Naive B cell (primary cell): ENCODE data around the gene HS3ST1. TPM values are rescaled to one million over a fixed set of nuclear protein-coding genes. Genes with fewer than 3 reads are reported as not detected.

ENCODE experiments used
- ATAC-seq, 2 donors: fragments of 150-1000 bp; cut with Tn5 transposase; 2 replicates each; pipeline ENCODE4 v1.10.0; 2021; ENCODE audit warnings: low read depth in 2 of 2, mild to moderate bottlenecking in 2 of 2, moderate library complexity in 2 of 2
- DNase-seq: peaks from one replicate; pipeline ENCODE4 v3.0.0; 2022
- H3K27ac Mint-ChIP-seq, 6 donors: one replicate each; pipeline ENCODE4 v1.8.0; 2020 to 2022; ENCODE audit warnings: mild to moderate bottlenecking in 6 of 6, mixed read lengths in 6 of 6, moderate library complexity in 5 of 6, inconsistent platforms in 2 of 6
- H3K27me3 Mint-ChIP-seq, 3 donors: one replicate each; pipeline ENCODE4 v1.8.0; 2021 to 2022; ENCODE audit warnings: mixed read lengths in 3 of 3, mild to moderate bottlenecking in 1 of 3
- H3K36me3 Mint-ChIP-seq, 2 donors: one replicate each; pipeline ENCODE4 v1.8.0; 2020 to 2022; ENCODE audit warnings: mixed read lengths in 2 of 2, inconsistent platforms in 1 of 2, mild to moderate bottlenecking in 1 of 2
- H3K4me1 Mint-ChIP-seq, 3 donors: one replicate each; pipeline ENCODE4 v1.8.0; 2020 to 2022; ENCODE audit warnings: mixed read lengths in 3 of 3, inconsistent platforms in 1 of 3, mild to moderate bottlenecking in 1 of 3, moderate library complexity in 1 of 3
- H3K4me3 Mint-ChIP-seq, 8 donors: one replicate each; pipeline ENCODE4 v1.8.0; 2020 to 2022; ENCODE audit warnings: mild to moderate bottlenecking in 8 of 8, mixed read lengths in 8 of 8, moderate library complexity in 8 of 8, inconsistent platforms in 2 of 8
- H3K9me3 Mint-ChIP-seq, 7 donors: one replicate each; pipeline ENCODE4 v1.8.0; 2020 to 2022; ENCODE audit warnings: mixed read lengths in 7 of 7, mild to moderate bottlenecking in 5 of 7, inconsistent platforms in 2 of 7, moderate library complexity in 1 of 7
- polyA plus RNA-seq, 6 donors: library from polyadenylated mRNA; unstranded; fragments of 300-500 nt; fragmentation: Illumina TruSeq; gene quantifications; one replicate each; pipeline ENCODE4 v1.2.3, GENCODE V29; 2021; ENCODE audit warnings: low read depth in 6 of 6

The HS3ST1 gene
- polyA plus RNA-seq, result 10 to 100 TPM in 5 of 6 donors, 1 to 10 TPM in 1; 5.8 to 23.9 (median 16.0) TPM

DNA sequence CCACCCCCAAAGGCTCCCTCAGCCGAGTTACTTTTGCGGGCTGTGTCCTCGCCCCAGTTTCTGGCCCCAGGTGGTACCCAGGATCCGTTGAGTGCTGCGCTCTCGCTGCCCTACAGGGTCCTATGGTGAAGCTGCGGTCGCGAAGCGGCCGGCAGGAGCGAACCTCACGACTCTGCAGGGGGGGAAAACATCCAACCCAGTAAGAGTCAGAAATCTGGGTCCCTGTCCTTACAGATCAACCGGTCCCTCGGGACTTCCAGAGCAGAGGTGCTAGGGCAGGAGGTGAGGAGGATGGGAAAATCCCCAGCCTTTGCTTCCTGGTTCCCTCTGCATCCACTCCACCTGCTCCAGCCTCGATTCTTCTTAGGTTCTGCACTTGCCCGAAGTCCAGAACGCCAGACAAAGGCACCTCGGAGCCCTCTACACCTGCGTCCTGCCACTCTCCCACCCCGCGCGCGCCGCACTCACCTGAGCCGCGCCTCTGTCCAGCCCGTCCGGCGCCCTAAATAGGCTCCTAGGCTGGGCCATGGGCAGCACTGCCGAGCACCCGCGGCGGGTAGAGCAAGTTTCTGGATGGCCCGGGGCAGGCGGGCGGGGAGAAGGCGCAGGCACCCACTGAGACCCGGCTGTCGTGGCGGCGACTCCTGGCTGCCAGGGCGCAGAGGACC lies at the start of gene HS3ST1:
Gene HS3ST1 (minus strand): TSS at position 664 of the 668 bp plus-strand sequence. CDS start 28,889 bp downstream, outside the sequence.
- Mint-ChIP-seq H3K4me1 (peaks cover 51 to 80% (median 75%) of the 10 kb centered on the region in 3 donors), H3K27ac (peak within 1 kb of the TSS; percentile 72 to 96 (median 88)), H3K27me3 (no peaks in the 10 kb centered on the region), H3K9me3 (no peaks in the 10 kb centered on the region), H3K4me3 (peak within 1 kb of the TSS; percentile 96 to 99 (median 98)), H3K36me3 (peaks cover 0 to 3% of the 10 kb centered on the region in 2 donors)
- peak; percentile 42 to 43 for ATAC-seq
- DNase-seq, result no peak

DNA sequence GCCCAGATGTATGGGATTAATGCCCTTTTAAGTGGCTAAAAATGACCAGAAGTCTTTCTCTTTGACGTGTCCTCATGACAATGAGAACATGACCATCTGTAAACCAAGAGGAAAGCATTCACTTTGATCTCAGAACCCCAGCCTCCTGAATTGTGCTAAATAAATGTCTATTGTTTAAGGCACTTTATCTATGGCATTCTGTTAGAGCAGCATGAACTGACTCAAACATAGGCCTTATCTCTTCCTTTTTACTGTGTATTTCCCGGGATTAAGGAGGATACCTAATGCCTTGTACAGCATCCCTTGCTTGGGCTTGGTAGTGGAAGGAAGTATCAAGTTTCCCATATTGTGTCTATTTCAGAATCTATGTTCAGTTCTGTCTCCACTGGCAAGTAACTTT lies 47.2 kb upstream of the HS3ST1 start:
- H3K27me3 Mint-ChIP-seq, result no peaks in the 10 kb centered on the region
- ATAC-seq (no peak), DNase-seq (no peak)
- H3K36me3 Mint-ChIP-seq, result no peaks in the 10 kb centered on the region
- H3K4me3 Mint-ChIP-seq, result no peak overlapping the region
- H3K27ac Mint-ChIP-seq, result no peak overlapping the region
- H3K4me1 Mint-ChIP-seq, result peaks cover 22 to 23% (median 23%) of the 10 kb centered on the region in 3 donors
- H3K9me3 Mint-ChIP-seq, result peaks cover 0 to 8% (median 4%) of the 10 kb centered on the region in 7 donors

DNA sequence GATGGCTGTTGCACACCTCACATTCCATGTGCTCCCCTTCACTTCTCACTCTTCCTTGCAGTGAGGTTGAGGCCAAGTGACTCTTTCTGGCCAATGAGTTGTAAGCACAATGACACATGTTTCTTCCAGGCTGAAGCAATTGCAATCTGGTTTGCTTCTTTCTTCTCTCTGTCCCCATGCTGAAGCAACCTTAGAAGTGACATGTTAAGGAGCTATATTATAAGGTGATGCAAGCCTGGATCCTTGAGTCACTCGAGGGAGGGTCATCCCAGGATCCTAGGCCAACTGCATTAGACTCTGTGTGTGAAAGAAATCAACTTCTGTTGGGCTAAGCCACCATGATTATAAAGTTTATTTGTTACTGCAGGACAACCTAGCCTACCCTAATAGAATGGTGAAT lies 45.5 kb upstream of the HS3ST1 start:
- Mint-ChIP-seq H3K4me3 (peak overlapping the region in 1 of 8 donors; percentile 12), H3K27ac (peak overlapping the region in 1 of 6 donors; percentile 7), H3K4me1 (peaks cover 38 to 40% (median 39%) of the 10 kb centered on the region in 3 donors), H3K9me3 (peaks cover 0 to 7% (median 2%) of the 10 kb centered on the region in 7 donors), H3K27me3 (no peaks in the 10 kb centered on the region), H3K36me3 (no peaks in the 10 kb centered on the region)
- ATAC-seq (no peak), DNase-seq (no peak)

GRCh38 chr4:11472535-11472934 lies 43.8 kb upstream of the HS3ST1 start:
- H3K36me3 Mint-ChIP-seq, result no peaks in the 10 kb centered on the region
- H3K27ac Mint-ChIP-seq, result peak overlapping the region; percentile 63 to 92 (median 82)
- peak overlapping the region; percentile 0 to 79 (median 34) for H3K4me3 Mint-ChIP-seq
- no peak for DNase-seq
- H3K9me3 Mint-ChIP-seq, result peaks cover 0 to 4% (median 2%) of the 10 kb centered on the region in 7 donors
- no peak for ATAC-seq
- H3K4me1 Mint-ChIP-seq, result peaks cover 45 to 53% (median 49%) of the 10 kb centered on the region in 3 donors
- H3K27me3 Mint-ChIP-seq, result no peaks in the 10 kb centered on the region

DNA sequence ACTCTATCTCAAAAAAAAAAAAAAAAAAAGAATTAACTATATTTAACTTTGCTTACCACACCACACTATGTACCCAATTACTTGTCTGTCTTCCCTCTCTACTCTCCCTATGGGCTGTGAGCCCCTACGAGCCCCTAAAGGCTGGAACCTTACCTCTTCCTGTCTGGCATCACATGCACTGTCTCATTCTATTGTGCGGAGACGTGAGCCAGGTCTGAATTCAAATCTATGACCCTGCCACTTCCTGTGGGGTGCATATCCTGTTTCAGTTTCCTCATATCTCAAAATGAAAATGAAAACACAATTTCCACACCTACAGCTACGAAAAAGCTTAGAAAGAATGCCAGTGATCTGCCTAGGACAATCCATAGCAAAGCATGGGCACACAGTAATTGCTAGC lies 42.9 kb upstream of the HS3ST1 start:
- H3K27me3 Mint-ChIP-seq, result no peaks in the 10 kb centered on the region
- H3K4me1 Mint-ChIP-seq, result peaks cover 48 to 58% (median 53%) of the 10 kb centered on the region in 3 donors
- peak overlapping the region; percentile 92 to 100 (median 98) for H3K27ac Mint-ChIP-seq
- peak; percentile 75 for DNase-seq
- peaks cover 0 to 4% (median 0%) of the 10 kb centered on the region in 7 donors for H3K9me3 Mint-ChIP-seq
- H3K4me3 Mint-ChIP-seq, result peak overlapping the region; percentile 43 to 96 (median 87)
- no peaks in the 10 kb centered on the region for H3K36me3 Mint-ChIP-seq
- ATAC-seq, result peak; percentile 91 to 94

- Mint-ChIP-seq H3K27ac (peak overlapping the region; percentile 4 to 100 (median 98)), H3K36me3 (no peaks in the 10 kb centered on the region), H3K4me3 (peak overlapping the region; percentile 71 to 96 (median 82)), H3K9me3 (peaks cover 0 to 4% (median 0%) of the 10 kb centered on the region in 7 donors), H3K4me1 (peaks cover 48 to 58% (median 53%) of the 10 kb centered on the region in 3 donors), H3K27me3 (no peaks in the 10 kb centered on the region)
- ATAC-seq, result no peak
- DNase-seq, result peak; percentile 2
Observed at GRCh38 chr4:11471046-11471441, 42.4 kb upstream of the HS3ST1 start.

DNA sequence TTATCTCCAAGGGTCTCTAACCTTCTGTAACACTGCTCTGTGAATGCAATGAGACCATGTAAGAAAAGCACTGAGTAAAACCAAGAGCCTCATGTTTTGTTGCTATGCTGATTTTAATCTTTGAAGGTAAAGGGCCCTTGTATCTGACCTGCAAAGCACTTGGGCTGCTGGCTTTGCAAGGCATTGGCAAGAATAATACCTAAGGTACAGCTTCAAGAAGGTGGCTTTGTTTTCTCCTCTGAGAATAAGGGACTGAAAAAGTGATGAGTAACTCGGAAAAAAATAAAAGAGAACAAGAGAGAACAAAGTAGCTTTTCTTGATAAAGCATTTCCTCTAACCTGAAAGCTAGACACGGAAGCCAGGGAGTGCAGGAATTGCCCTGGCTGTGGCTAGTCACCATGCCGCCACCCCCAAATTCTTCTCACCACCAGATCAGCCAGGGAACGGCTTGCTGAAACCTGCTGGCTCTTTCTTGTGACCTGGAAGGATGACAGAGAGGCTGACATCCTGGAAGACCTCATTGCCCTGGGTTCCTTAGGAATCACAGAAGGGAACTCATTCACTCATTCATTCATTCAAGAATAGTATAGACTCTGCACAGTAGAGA lies 41.8 kb upstream of the HS3ST1 start:
- peaks cover 0 to 4% (median 0%) of the 10 kb centered on the region in 7 donors for H3K9me3 Mint-ChIP-seq
- peak; percentile 15 for DNase-seq
- H3K36me3 Mint-ChIP-seq, result no peaks in the 10 kb centered on the region
- H3K4me1 Mint-ChIP-seq, result peaks cover 47 to 58% (median 53%) of the 10 kb centered on the region in 3 donors
- H3K4me3 Mint-ChIP-seq, result peak overlapping the region; percentile 71 to 96 (median 82)
- H3K27ac Mint-ChIP-seq, result peak overlapping the region; percentile 19 to 100 (median 98)
- no peaks in the 10 kb centered on the region for H3K27me3 Mint-ChIP-seq
- ATAC-seq, result peak; percentile 13 to 14

DNA sequence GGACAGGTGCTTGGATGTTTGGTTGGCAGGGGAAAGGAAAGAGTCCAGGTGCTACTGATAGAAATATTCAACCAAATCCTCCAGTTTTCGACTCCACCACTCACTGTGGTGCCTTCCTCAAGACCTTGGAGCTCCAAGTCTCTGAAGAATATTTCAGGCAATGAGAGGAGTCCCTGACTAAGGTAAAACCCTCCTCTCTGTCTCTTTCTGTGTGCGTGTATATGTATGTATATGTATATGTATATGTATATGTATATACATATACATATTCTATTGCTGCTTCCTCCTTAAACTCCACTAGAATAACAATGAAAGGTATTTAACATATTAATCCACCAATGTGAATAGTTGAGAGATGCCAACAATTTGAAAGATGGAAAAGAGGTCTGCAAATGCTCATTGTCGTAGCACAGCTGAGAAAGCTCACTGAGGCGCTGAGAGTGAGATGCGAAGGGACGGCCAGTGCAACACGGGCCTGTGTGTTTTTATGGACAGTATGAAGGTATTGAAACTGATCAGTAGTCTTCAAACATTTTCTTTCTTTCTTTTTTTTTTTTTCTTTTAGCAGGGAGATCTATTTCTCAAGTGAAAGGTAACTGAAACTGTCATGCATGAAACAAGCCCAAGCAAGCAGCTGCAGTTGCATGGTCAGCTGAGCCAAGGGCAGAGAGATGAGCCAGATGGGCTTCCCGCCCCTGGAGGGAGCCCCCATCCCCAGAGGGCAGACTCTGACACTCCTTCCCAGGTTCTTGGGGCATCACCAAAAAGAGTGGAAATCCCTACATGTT lies 41.1 kb upstream of the HS3ST1 start:
- Mint-ChIP-seq H3K36me3 (no peaks in the 10 kb centered on the region), H3K4me3 (peak overlapping the region; percentile 71 to 96 (median 82)), H3K27me3 (no peaks in the 10 kb centered on the region), H3K27ac (peak overlapping the region; percentile 89 to 100 (median 98)), H3K4me1 (peaks cover 44 to 58% (median 53%) of the 10 kb centered on the region in 3 donors), H3K9me3 (peaks cover 0 to 4% (median 0%) of the 10 kb centered on the region in 7 donors)
- ATAC-seq, result peak; percentile 15 to 23
- DNase-seq, result peak; percentile 38

DNA sequence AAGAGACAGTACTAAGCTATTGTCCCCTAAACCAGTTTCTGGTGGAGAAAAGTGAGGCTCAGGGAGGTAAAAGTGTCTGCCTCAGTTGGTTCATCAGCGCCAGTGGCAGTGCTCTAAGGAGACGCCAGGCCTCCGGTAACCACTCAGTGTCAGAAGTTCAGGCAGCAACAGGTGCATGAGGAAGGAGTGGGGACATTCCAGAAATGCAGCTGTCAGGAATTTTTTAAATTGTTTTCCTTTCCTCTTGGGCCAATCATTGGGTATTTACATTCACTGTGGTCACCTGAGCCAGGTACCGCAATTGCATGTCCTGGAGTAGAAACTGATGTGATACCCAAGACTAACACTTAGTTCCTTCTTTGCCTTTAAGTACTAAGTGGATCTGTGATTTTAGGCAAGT lies 40.2 kb upstream of the HS3ST1 start:
- no peak for ATAC-seq
- Mint-ChIP-seq H3K4me1 (peaks cover 44 to 58% (median 53%) of the 10 kb centered on the region in 3 donors), H3K36me3 (no peaks in the 10 kb centered on the region), H3K9me3 (peaks cover 0 to 8% (median 0%) of the 10 kb centered on the region in 7 donors), H3K27me3 (no peaks in the 10 kb centered on the region), H3K27ac (peak overlapping the region in 4 of 6 donors; percentile 22 to 92 (median 90)), H3K4me3 (peak overlapping the region in 5 of 8 donors; percentile 4 to 82 (median 23))
- DNase-seq, result no peak

DNA sequence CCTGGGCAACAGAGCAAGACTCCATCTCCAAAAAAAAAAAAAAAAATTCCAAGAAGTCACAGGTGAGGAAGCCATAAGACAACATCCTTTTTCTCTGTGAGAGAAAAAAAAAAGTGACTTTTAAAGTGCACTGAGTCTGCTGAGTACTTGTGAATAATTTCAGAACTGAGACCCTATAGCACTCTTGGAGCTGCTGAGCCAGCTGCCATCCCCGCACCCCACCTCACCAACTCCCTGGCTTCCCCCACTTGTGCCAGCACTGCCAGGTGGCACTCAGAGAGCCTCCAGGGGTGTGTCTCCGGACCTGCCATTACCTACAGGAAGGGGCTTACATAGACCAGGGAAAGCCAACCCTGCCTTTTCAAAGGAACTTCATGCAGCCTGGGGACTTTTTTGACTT lies 39.2 kb upstream of the HS3ST1 start:
- no peak overlapping the region for H3K4me3 Mint-ChIP-seq
- DNase-seq (no peak), ATAC-seq (no peak)
- no peaks in the 10 kb centered on the region for H3K27me3 Mint-ChIP-seq
- H3K9me3 Mint-ChIP-seq, result peaks cover 0 to 8% (median 0%) of the 10 kb centered on the region in 7 donors
- no peaks in the 10 kb centered on the region for H3K36me3 Mint-ChIP-seq
- peaks cover 39 to 54% (median 47%) of the 10 kb centered on the region in 3 donors for H3K4me1 Mint-ChIP-seq
- peak overlapping the region in 2 of 6 donors; percentile 51 to 52 for H3K27ac Mint-ChIP-seq

GRCh38 chr4:11463707-11464106 lies 35.0 kb upstream of the HS3ST1 start:
- ATAC-seq, result no peak
- peaks cover 5 to 23% (median 15%) of the 10 kb centered on the region in 7 donors for H3K9me3 Mint-ChIP-seq
- H3K4me3 Mint-ChIP-seq, result no peak overlapping the region
- no peak overlapping the region for H3K27ac Mint-ChIP-seq
- H3K4me1 Mint-ChIP-seq, result peaks cover 6 to 14% (median 10%) of the 10 kb centered on the region in 3 donors
- no peak for DNase-seq
- peaks cover 5 to 14% of the 10 kb centered on the region in 2 donors for H3K36me3 Mint-ChIP-seq
- H3K27me3 Mint-ChIP-seq, result peaks cover 3 to 15% (median 5%) of the 10 kb centered on the region in 3 donors

DNA sequence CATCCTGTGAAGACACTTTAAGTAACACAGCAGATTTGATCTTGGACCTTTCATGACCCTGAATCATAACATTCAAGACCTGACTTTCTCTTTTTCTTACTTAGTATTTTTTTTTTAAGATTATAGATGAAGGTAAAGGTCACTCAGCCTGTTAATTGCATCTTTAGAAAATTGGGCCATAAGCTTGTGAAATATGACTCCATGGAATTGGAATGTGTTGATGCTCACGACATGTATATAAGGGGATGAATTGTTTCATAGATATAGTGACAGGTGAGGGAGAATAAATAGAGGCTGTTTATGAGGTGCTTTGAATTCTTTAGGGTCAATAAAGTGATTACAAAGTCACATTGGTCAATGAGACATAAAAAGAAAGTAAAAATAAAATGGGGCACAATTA lies 27.7 kb upstream of the HS3ST1 start:
- Mint-ChIP-seq H3K27ac (peak overlapping the region in 1 of 6 donors; percentile 45), H3K36me3 (peaks cover 5 to 21% of the 10 kb centered on the region in 2 donors), H3K4me1 (peaks cover 10 to 22% (median 13%) of the 10 kb centered on the region in 3 donors), H3K4me3 (no peak overlapping the region), H3K27me3 (peaks cover 0 to 5% (median under 1%) of the 10 kb centered on the region in 3 donors), H3K9me3 (peaks cover 2 to 16% (median 14%) of the 10 kb centered on the region in 7 donors)
- no peak for ATAC-seq
- DNase-seq, result no peak
